B cell (primary cell): ENCODE measurements around the gene ATAD3A.

Experiments
- EZH2 ChIP-seq: IDR thresholded peaks from 2 replicates; pipeline ENCODE4 v1.6.1; 2012; ENCODE audit warnings: borderline replicate concordance, low read depth, mild to moderate bottlenecking, moderate library complexity, low read length; ENCODE audit not compliant: insufficient read depth, poor library complexity, severe bottlenecking
- TF ChIP-seq, protein P1 (sequence below): fragments of 200-600 bp; IDR thresholded peaks from one replicate; pipeline ENCODE4 v1.8.0; 2022; ENCODE audit warnings: antibody characterized with exemption, mild to moderate bottlenecking

GRCh38 chr1:1487701-1488100 lies 24.3 kb upstream of the ATAD3A start:
- TF ChIP-seq, protein P1, sequence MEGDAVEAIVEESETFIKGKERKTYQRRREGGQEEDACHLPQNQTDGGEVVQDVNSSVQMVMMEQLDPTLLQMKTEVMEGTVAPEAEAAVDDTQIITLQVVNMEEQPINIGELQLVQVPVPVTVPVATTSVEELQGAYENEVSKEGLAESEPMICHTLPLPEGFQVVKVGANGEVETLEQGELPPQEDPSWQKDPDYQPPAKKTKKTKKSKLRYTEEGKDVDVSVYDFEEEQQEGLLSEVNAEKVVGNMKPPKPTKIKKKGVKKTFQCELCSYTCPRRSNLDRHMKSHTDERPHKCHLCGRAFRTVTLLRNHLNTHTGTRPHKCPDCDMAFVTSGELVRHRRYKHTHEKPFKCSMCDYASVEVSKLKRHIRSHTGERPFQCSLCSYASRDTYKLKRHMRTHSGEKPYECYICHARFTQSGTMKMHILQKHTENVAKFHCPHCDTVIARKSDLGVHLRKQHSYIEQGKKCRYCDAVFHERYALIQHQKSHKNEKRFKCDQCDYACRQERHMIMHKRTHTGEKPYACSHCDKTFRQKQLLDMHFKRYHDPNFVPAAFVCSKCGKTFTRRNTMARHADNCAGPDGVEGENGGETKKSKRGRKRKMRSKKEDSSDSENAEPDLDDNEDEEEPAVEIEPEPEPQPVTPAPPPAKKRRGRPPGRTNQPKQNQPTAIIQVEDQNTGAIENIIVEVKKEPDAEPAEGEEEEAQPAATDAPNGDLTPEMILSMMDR = no peak
- TF ChIP-seq EZH2 = no peak
